Measurements from ENCODE around the gene RITA1. TPM values are rescaled to one million over a fixed set of nuclear protein-coding genes. Genes with fewer than 3 reads are reported as not detected.

Gene RITA1

Small RNAs within 50 kb of the gene (small RNA-seq; reads per million reads assigned to genes)
- gene MIR7106 (ENCODE audit: low read depth): not detected
- not detected for gene RF00019 (ENCODE audit: low read depth)

All from mesenchymal stem cell (in vitro differentiated cells and primary cell).